HG03354 (cell line): ENCODE results near the gene BMERB1.

Experiments
- ATAC-seq: cut with Tn5 transposase; IDR thresholded peaks from one replicate; pipeline ENCODE4 v1.9.1; 2021; ENCODE audit warnings: mild to moderate bottlenecking; ENCODE audit not compliant: unreplicated experiment, poor library complexity, severe bottlenecking

BMERB1 gene

GRCh38 chr16:15517743-15518377 lies 83.5 kb downstream of the BMERB1 start:
- ATAC-seq = no peak

GRCh38 chr16:15518381-15519351 lies 84.3 kb downstream of the BMERB1 start:
- ATAC-seq = no peak

- no peak for ATAC-seq
These were observed 85.4 kb downstream of the BMERB1 start for GRCh38 chr16:15519790-15520189.

GRCh38 chr16:15521390-15521757 lies 87.0 kb downstream of the BMERB1 start:
- ATAC-seq = no peak

GRCh38 chr16:15521758-15522509 lies 87.5 kb downstream of the BMERB1 start:
- ATAC-seq = no peak

- ATAC-seq = no peak
These were observed 88.7 kb downstream of the BMERB1 start for GRCh38 chr16:15523092-15523541.

- ATAC-seq = no peak
These were observed 89.6 kb downstream of the BMERB1 start for GRCh38 chr16:15523939-15524338.

GRCh38 chr16:15524966-15525365 lies 90.6 kb downstream of the BMERB1 start:
- ATAC-seq = no peak

- no peak for ATAC-seq
These were observed 91.7 kb downstream of the BMERB1 start for GRCh38 chr16:15526097-15526496.

GRCh38 chr16:15526731-15527130 lies 92.3 kb downstream of the BMERB1 start:
- no peak for ATAC-seq

- no peak for ATAC-seq
These were observed 95.3 kb downstream of the BMERB1 start for GRCh38 chr16:15529673-15530072.

GRCh38 chr16:15530085-15530484 lies 95.7 kb downstream of the BMERB1 start:
- no peak for ATAC-seq

- no peak for ATAC-seq
These were observed 98.4 kb downstream of the BMERB1 start for GRCh38 chr16:15532825-15533224.

GRCh38 chr16:15533386-15533785 lies 99.0 kb downstream of the BMERB1 start:
- no peak for ATAC-seq

- ATAC-seq = no peak
These were observed 101.4 kb downstream of the BMERB1 start for GRCh38 chr16:15535772-15536171.

- no peak for ATAC-seq
These were observed 102.5 kb downstream of the BMERB1 start for GRCh38 chr16:15536843-15537242.

GRCh38 chr16:15538507-15538906 lies 104.1 kb downstream of the BMERB1 start:
- ATAC-seq = no peak

GRCh38 chr16:15539197-15539596 lies 104.8 kb downstream of the BMERB1 start:
- no peak for ATAC-seq

- ATAC-seq = no peak
These were observed 107.9 kb downstream of the BMERB1 start for GRCh38 chr16:15542261-15542660.

GRCh38 chr16:15542734-15543347 lies 108.5 kb downstream of the BMERB1 start:
- ATAC-seq = no peak
